Measurements from ENCODE around the gene TBX1.

DNA sequence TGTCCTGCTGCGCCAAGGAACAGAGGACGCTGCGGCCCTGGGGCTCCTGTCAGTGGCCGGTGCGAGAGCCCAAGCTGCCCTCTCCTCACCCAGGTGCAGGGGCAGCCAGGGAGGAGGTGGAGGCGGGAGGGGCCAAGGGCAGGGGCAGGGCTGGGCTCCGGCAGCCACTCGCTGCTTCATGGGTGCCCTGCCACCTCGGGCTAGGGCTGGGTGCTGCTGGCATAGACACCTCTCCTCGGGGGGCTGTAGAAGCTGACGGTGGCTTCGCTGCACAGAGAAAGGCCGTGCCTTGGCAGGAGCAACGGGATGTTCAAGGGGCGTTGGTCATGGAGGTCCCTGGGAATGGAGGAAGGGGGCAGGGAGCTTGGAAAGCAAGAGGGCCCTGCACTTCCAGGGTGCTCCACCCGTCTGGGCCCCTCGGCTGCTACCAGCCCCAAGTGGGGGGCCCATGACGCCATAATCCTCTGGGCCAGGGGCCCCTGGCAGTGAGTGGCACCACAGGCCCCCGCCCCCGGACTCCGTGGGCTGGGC is 1.6 kb upstream of the TBX1 start:
- TF ChIP-seq, protein P1, sequence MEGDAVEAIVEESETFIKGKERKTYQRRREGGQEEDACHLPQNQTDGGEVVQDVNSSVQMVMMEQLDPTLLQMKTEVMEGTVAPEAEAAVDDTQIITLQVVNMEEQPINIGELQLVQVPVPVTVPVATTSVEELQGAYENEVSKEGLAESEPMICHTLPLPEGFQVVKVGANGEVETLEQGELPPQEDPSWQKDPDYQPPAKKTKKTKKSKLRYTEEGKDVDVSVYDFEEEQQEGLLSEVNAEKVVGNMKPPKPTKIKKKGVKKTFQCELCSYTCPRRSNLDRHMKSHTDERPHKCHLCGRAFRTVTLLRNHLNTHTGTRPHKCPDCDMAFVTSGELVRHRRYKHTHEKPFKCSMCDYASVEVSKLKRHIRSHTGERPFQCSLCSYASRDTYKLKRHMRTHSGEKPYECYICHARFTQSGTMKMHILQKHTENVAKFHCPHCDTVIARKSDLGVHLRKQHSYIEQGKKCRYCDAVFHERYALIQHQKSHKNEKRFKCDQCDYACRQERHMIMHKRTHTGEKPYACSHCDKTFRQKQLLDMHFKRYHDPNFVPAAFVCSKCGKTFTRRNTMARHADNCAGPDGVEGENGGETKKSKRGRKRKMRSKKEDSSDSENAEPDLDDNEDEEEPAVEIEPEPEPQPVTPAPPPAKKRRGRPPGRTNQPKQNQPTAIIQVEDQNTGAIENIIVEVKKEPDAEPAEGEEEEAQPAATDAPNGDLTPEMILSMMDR (IDR thresholded peaks at IDR 0.05; ENCODE audit: insufficient read depth, low read length) = no peak
- no peak for TF ChIP-seq POLR2AphosphoS5 (IDR thresholded peaks at IDR 0.05; ENCODE audit: low read depth)
- TF ChIP-seq GABPA (IDR thresholded peaks at IDR 0.05; ENCODE audit: low read depth) = no peak
- TF ChIP-seq SPI1 (IDR thresholded peaks at IDR 0.05; ENCODE audit: borderline replicate concordance, low read depth) = no peak
- TF ChIP-seq, protein P2, sequence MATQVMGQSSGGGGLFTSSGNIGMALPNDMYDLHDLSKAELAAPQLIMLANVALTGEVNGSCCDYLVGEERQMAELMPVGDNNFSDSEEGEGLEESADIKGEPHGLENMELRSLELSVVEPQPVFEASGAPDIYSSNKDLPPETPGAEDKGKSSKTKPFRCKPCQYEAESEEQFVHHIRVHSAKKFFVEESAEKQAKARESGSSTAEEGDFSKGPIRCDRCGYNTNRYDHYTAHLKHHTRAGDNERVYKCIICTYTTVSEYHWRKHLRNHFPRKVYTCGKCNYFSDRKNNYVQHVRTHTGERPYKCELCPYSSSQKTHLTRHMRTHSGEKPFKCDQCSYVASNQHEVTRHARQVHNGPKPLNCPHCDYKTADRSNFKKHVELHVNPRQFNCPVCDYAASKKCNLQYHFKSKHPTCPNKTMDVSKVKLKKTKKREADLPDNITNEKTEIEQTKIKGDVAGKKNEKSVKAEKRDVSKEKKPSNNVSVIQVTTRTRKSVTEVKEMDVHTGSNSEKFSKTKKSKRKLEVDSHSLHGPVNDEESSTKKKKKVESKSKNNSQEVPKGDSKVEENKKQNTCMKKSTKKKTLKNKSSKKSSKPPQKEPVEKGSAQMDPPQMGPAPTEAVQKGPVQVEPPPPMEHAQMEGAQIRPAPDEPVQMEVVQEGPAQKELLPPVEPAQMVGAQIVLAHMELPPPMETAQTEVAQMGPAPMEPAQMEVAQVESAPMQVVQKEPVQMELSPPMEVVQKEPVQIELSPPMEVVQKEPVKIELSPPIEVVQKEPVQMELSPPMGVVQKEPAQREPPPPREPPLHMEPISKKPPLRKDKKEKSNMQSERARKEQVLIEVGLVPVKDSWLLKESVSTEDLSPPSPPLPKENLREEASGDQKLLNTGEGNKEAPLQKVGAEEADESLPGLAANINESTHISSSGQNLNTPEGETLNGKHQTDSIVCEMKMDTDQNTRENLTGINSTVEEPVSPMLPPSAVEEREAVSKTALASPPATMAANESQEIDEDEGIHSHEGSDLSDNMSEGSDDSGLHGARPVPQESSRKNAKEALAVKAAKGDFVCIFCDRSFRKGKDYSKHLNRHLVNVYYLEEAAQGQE (IDR thresholded peaks at IDR 0.05; ENCODE audit: insufficient replicate concordance, low read depth) = no peak

Measured in HL-60 (cell line).